Smooth muscle cell (in vitro differentiated cells): ENCODE data around the gene LHX1. TPM values are rescaled to one million over a fixed set of nuclear protein-coding genes. Genes with fewer than 3 reads are reported as not detected.
A peak's percentile ranks its signal among the peaks of the same experiment; 100 is the strongest.

Experiments
- DNase-seq: peaks from one replicate; lab custom pipeline; 2025; ENCODE audit not compliant: unreplicated experiment; lab: John Stamatoyannopoulos, UW
- H2AFZ ChIP-seq: fragments of 200-600 bp; sonication (generic); 2 replicates; pipeline ENCODE4 v1.6.0; 2016; ENCODE audit warnings: antibody characterized with exemption, low read depth, mild to moderate bottlenecking
- H3F3A ChIP-seq: fragments of 200-600 bp; sonication (generic); 2 replicates; pipeline ENCODE4 v1.6.0; 2017; ENCODE audit warnings: antibody characterized with exemption, low read depth
- H3K27ac ChIP-seq: fragments of 200-600 bp; sonication (generic); 2 replicates; pipeline ENCODE4 v1.5.1; 2016; ENCODE audit warnings: low read depth, mild to moderate bottlenecking
- H3K27me3 ChIP-seq: fragments of 200-600 bp; sonication (generic); 2 replicates; pipeline ENCODE4 v1.6.1; 2016; ENCODE audit warnings: low read depth, mild to moderate bottlenecking
- H3K36me3 ChIP-seq: fragments of 200-600 bp; sonication (generic); 2 replicates; pipeline ENCODE4 v1.5.1; 2016; ENCODE audit warnings: low read depth
- H3K4me1 ChIP-seq: fragments of 200-600 bp; sonication (generic); 2 replicates; pipeline ENCODE4 v1.5.1; 2016; ENCODE audit warnings: low read depth
- H3K4me2 ChIP-seq: fragments of 200-600 bp; sonication (generic); 2 replicates; pipeline ENCODE4 v1.6.0; 2016; ENCODE audit warnings: mild to moderate bottlenecking
- H3K4me3 ChIP-seq: fragments of 200-600 bp; sonication (generic); 2 replicates; pipeline ENCODE4 v1.5.1; 2016; ENCODE audit warnings: mild to moderate bottlenecking
- H3K79me2 ChIP-seq: fragments of 200-600 bp; sonication (generic); 2 replicates; pipeline ENCODE4 v1.6.0; 2016; ENCODE audit warnings: low read depth, mild to moderate bottlenecking
- H3K9ac ChIP-seq: fragments of 200-600 bp; sonication (generic); 2 replicates; pipeline ENCODE4 v1.6.0; 2016; ENCODE audit warnings: low read depth
- H3K9me3 ChIP-seq: fragments of 200-600 bp; sonication (generic); replicated peaks from 2 replicates; pipeline ENCODE4 v1.5.1; 2016; ENCODE audit warnings: low read depth
- H4K20me1 ChIP-seq: fragments of 200-600 bp; sonication (generic); 2 replicates; pipeline ENCODE4 v1.6.0; 2016; ENCODE audit warnings: low read depth
- WGBS: methylation state at CpG from one replicate; pipeline ENCODE4 v1.1.7; 2016; ENCODE audit warnings: low lambda C conversion rate; 5-methylcytosine and 5-hydroxymethylcytosine counted together
- polyA plus RNA-seq: library from polyadenylated mRNA; unstranded; fragments of >200 nt; fragmentation: Nextera tagmentation; extraction: Ambion mirVana; gene quantifications from 2 replicates; pipeline ENCODE4 v1.2.1, GENCODE V29; 2016
- total RNA-seq: library from RNA; depleted of rRNA; stranded (reverse); fragments of >200 nt; gene quantifications from 2 replicates; pipeline ENCODE4 v1.2.3, GENCODE V29; 2014
- TF ChIP-seq, protein P1 (sequence below): fragments of 200-600 bp; sonication (generic); IDR thresholded peaks from 2 replicates; pipeline ENCODE4 v1.5.1; 2017; ENCODE audit warnings: borderline replicate concordance, mild to moderate bottlenecking, antibody characterized with exemption; ENCODE audit not compliant: insufficient read depth, poor library complexity, severe bottlenecking

Gene LHX1
- total and polyA plus RNA-seq, 2 experiments from 2014 or later = not detected

- peak overlapping the region; percentile 94 for H3K4me2 ChIP-seq
- no peak overlapping the region for H3K9ac ChIP-seq
- H3K79me2 ChIP-seq = peaks cover 16% of the 10 kb centered on the region
- H3K27me3 ChIP-seq = peaks cover 32% of the 10 kb centered on the region
- H3F3A ChIP-seq = no peaks in the 10 kb centered on the region
- H3K36me3 ChIP-seq = peaks cover 19% of the 10 kb centered on the region
- H2AFZ ChIP-seq = no peak overlapping the region
- peaks cover 16% of the 10 kb centered on the region for H3K4me1 ChIP-seq
- peaks cover 21% of the 10 kb centered on the region for H4K20me1 ChIP-seq
- no peak for DNase-seq
- WGBS = 76% methylated on average over 8 of the region's 8 CpGs
- peak overlapping the region; percentile 83 for H3K4me3 ChIP-seq
- H3K27ac ChIP-seq = no peak overlapping the region
- TF ChIP-seq, protein P1, sequence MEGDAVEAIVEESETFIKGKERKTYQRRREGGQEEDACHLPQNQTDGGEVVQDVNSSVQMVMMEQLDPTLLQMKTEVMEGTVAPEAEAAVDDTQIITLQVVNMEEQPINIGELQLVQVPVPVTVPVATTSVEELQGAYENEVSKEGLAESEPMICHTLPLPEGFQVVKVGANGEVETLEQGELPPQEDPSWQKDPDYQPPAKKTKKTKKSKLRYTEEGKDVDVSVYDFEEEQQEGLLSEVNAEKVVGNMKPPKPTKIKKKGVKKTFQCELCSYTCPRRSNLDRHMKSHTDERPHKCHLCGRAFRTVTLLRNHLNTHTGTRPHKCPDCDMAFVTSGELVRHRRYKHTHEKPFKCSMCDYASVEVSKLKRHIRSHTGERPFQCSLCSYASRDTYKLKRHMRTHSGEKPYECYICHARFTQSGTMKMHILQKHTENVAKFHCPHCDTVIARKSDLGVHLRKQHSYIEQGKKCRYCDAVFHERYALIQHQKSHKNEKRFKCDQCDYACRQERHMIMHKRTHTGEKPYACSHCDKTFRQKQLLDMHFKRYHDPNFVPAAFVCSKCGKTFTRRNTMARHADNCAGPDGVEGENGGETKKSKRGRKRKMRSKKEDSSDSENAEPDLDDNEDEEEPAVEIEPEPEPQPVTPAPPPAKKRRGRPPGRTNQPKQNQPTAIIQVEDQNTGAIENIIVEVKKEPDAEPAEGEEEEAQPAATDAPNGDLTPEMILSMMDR = no peak
- H3K9me3 ChIP-seq = no peaks in the 10 kb centered on the region
These were observed 12.8 kb downstream of the LHX1 start for GRCh38 chr17:36950027-36950426.

DNA sequence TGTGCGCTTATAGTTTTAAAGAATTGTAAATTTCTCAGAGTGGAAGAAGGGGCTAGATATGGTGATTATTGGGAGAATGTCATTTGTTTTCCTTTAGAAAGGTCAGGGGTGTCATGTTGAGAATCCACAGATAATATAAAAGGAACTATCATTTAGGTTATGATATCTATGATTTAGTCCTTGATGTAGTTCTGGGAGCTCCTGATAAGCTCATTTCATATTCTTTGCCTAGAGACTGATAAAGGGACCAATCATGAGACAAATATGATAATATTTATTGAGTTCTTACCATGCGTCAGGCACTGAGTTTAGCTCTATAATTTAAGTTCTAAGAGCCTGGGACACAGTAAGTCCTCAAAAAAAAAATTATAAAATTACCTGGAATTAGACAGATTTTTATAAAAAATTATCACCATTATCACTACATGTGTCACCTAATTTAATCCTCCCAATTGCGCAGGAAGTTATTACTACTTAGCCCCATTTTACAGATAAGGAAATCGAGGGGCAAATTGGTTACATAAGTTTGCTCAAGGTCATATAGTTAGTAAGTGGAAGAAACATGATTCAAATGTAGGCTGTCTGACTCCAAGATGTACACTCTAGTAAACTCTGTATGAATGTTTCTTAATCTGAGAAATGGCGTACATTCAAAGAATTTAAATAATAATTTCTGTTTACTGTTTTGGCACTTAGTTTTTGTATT, 14.0 kb downstream of the LHX1 start:
- Histone ChIP-seq H3K4me2 (no peak overlapping the region), H2AFZ (no peak overlapping the region), H3K36me3 (peaks cover 19% of the 10 kb centered on the region), H3K4me1 (peaks cover 12% of the 10 kb centered on the region), H3F3A (no peaks in the 10 kb centered on the region), H3K79me2 (peaks cover 16% of the 10 kb centered on the region), H3K4me3 (no peak overlapping the region), H3K27ac (no peak overlapping the region), H3K27me3 (peaks cover 20% of the 10 kb centered on the region), H3K9me3 (no peaks in the 10 kb centered on the region), H4K20me1 (peaks cover 21% of the 10 kb centered on the region), H3K9ac (no peak overlapping the region)
- DNase-seq = no peak
- TF ChIP-seq, protein P1 = no peak
- WGBS = 96% methylated on average over 5 of the region's 5 CpGs

GRCh38 chr17:36971508-36971907, 34.2 kb downstream of the LHX1 start:
- Histone ChIP-seq H3K27ac (no peak overlapping the region), H3K27me3 (no peaks in the 10 kb centered on the region), H3K4me3 (no peak overlapping the region), H3K79me2 (peaks cover 10% of the 10 kb centered on the region), H3K9me3 (no peaks in the 10 kb centered on the region), H3K36me3 (no peaks in the 10 kb centered on the region), H3K9ac (no peak overlapping the region), H2AFZ (no peak overlapping the region), H3F3A (no peaks in the 10 kb centered on the region), H4K20me1 (peaks cover 55% of the 10 kb centered on the region), H3K4me2 (no peak overlapping the region), H3K4me1 (peaks cover 14% of the 10 kb centered on the region)
- WGBS = 91% methylated on average over 4 of the region's 4 CpGs
- DNase-seq = no peak
- TF ChIP-seq, protein P1 = no peak

GRCh38 chr17:36972186-36972700, 35.0 kb downstream of the LHX1 start:
- H2AFZ ChIP-seq = no peak overlapping the region
- DNase-seq = no peak
- H3K79me2 ChIP-seq = peaks cover 13% of the 10 kb centered on the region
- no peak overlapping the region for H3K27ac ChIP-seq
- no peaks in the 10 kb centered on the region for H3K36me3 ChIP-seq
- peaks cover 14% of the 10 kb centered on the region for H3K4me1 ChIP-seq
- TF ChIP-seq, protein P1 = no peak
- H3K27me3 ChIP-seq = no peaks in the 10 kb centered on the region
- H3K9ac ChIP-seq = no peak overlapping the region
- no peak overlapping the region for H3K4me3 ChIP-seq
- H4K20me1 ChIP-seq = peaks cover 55% of the 10 kb centered on the region
- no peaks in the 10 kb centered on the region for H3K9me3 ChIP-seq
- no peak overlapping the region for H3K4me2 ChIP-seq
- H3F3A ChIP-seq = no peaks in the 10 kb centered on the region
